Right atrium auricular region (tissue), 2 donors: ENCODE measurements around the gene CSAG3. TPM values are rescaled to one million over a fixed set of nuclear protein-coding genes. Genes with fewer than 3 reads are reported as not detected.
A peak's percentile ranks its signal among the peaks of the same experiment; 100 is the strongest.
"Not testable (repeated sequence)": the region's sequence is repeated elsewhere in the genome, so short reads cannot be mapped to it uniquely, and the experiment has no call there.

Experiments used
- DNase-seq: peaks from one replicate; pipeline ENCODE4 v3.0.0-alpha.2; 2019; ENCODE audit warnings: low spot score
- H3K27ac ChIP-seq, 2 donors: fragments of 200-600 bp; sonication (generic); 1 replicate in 1 of 2; 2 replicates in 1 of 2; pipeline ENCODE4 v1.5.1; 2016 to 2019
- H3K27me3 ChIP-seq, 2 donors: fragments of 200-600 bp; sonication (generic); one replicate each; pipeline versions ENCODE4 v1.5.1 to v1.6.0; 2017 to 2019
- H3K36me3 ChIP-seq: fragments of 200-600 bp; sonication (generic); one replicate; pipeline ENCODE4 v1.5.1; 2016
- H3K4me1 ChIP-seq, 2 donors: fragments of 200-600 bp; sonication (generic); one replicate each; pipeline versions ENCODE4 v1.5.1 to v1.6.0; 2017 to 2019
- H3K4me3 ChIP-seq, 2 donors: fragments of 200-600 bp; sonication (generic); 1 replicate in 1 of 2; 2 replicates in 1 of 2; pipeline ENCODE4 v1.5.1; 2017 to 2019; ENCODE audit warnings: mild to moderate bottlenecking in 1 of 2, moderate library complexity in 1 of 2
- H3K9me3 ChIP-seq, 2 donors: fragments of 200-600 bp; sonication (generic); one replicate each; pipeline ENCODE4 v1.5.1; 2019
- CTCF ChIP-seq, 2 donors: fragments of 200-600 bp; sonication (generic); IDR thresholded peaks; one replicate each; pipeline ENCODE4 v1.5.1; 2019; ENCODE audit warnings: antibody characterized with exemption in 2 of 2
- total RNA-seq, 2 donors: library from RNA; depleted of rRNA; stranded (reverse); fragments of >200 nt; gene quantifications; one replicate each; pipeline ENCODE4 v1.1.0, GENCODE V29; 2016

The CSAG3 gene
- total RNA-seq: not detected

GRCh38 chrX:152758918-152759317 is at the start of gene CSAG3:
TSS of gene CSAG3 (plus strand) at chrX:152759218.
- H3K27me3 ChIP-seq, H3K27ac ChIP-seq, H3K4me3 ChIP-seq, H3K9me3 ChIP-seq, H3K4me1 ChIP-seq, H3K36me3 ChIP-seq, DNase-seq: not testable (repeated sequence)

- H3K27ac ChIP-seq, H3K9me3 ChIP-seq, H3K4me1 ChIP-seq, DNase-seq, H3K4me3 ChIP-seq, H3K36me3 ChIP-seq, H3K27me3 ChIP-seq: not testable (repeated sequence)
Measured at GRCh38 chrX:152713195-152713594, 45.8 kb upstream of the CSAG3 start.

GRCh38 chrX:152713815-152714787 is 44.9 kb upstream of the CSAG3 start, which contains the start of gene MAGEA2B:
TSS of gene MAGEA2B (plus strand) at chrX:152714628. CDS start at chrX:152717107, 2,479 bp downstream.
- not testable (repeated sequence) for H3K4me3 ChIP-seq, H3K9me3 ChIP-seq, H3K4me1 ChIP-seq, H3K36me3 ChIP-seq, DNase-seq, H3K27me3 ChIP-seq, H3K27ac ChIP-seq

- H3K36me3 ChIP-seq: no peaks in the 10 kb centered on the region
- no peak for TF ChIP-seq CTCF (IDR thresholded peaks at IDR 0.05)
- DNase-seq: peak; percentile 49
- H3K4me1 ChIP-seq: no peaks in the 10 kb centered on the region
- H3K4me3 ChIP-seq: no peak overlapping the region
- no peaks in the 10 kb centered on the region for H3K9me3 ChIP-seq
- H3K27me3 ChIP-seq: no peaks in the 10 kb centered on the region
- no peak overlapping the region for H3K27ac ChIP-seq
Measured at GRCh38 chrX:152725409-152725808, 33.6 kb upstream of the CSAG3 start.

- no peak within 1 kb of the TSS for H3K27ac ChIP-seq
Measured at GRCh38 chrX:152733261-152733975, 25.6 kb upstream of the CSAG3 start, which contains the start of the genes CSAG1 and MAGEA12. TSS of gene CSAG1 (minus strand) at chrX:152733721. CDS start at chrX:152732460, 1,261 bp downstream. TSS of gene MAGEA12 (plus strand) at chrX:152733757. CDS start at chrX:152736162, 2,405 bp downstream.

GRCh38 chrX:152734143-152734858 is 24.7 kb upstream of the CSAG3 start:
- DNase-seq, H3K27ac ChIP-seq, H3K36me3 ChIP-seq, H3K4me1 ChIP-seq, H3K9me3 ChIP-seq, H3K27me3 ChIP-seq, H3K4me3 ChIP-seq: not testable (repeated sequence)

More at GRCh38 chrX:152733261-152733975, 25.6 kb upstream of the CSAG3 start, which contains the start of the genes CSAG1 and MAGEA12:
- Histone ChIP-seq H3K9me3 (no peaks in the 10 kb centered on the region), H3K4me1 (no peaks in the 10 kb centered on the region), H3K4me3 (no peak within 1 kb of the TSS), H3K36me3 (no peaks in the 10 kb centered on the region), H3K27me3 (no peaks in the 10 kb centered on the region)
- DNase-seq: no peak
- TF ChIP-seq CTCF (IDR thresholded peaks at IDR 0.05): no peak

- Histone ChIP-seq H3K27ac (no peak overlapping the region), H3K27me3 (no peaks in the 10 kb centered on the region), H3K4me3 (no peak overlapping the region), H3K9me3 (no peaks in the 10 kb centered on the region), H3K4me1 (no peaks in the 10 kb centered on the region), H3K36me3 (no peaks in the 10 kb centered on the region)
- no peak for DNase-seq
- TF ChIP-seq CTCF (IDR thresholded peaks at IDR 0.05): no peak
Measured at GRCh38 chrX:152735101-152735500, 23.9 kb upstream of the CSAG3 start.
